Measurements from ENCODE around the gene ALX4.

DNA sequence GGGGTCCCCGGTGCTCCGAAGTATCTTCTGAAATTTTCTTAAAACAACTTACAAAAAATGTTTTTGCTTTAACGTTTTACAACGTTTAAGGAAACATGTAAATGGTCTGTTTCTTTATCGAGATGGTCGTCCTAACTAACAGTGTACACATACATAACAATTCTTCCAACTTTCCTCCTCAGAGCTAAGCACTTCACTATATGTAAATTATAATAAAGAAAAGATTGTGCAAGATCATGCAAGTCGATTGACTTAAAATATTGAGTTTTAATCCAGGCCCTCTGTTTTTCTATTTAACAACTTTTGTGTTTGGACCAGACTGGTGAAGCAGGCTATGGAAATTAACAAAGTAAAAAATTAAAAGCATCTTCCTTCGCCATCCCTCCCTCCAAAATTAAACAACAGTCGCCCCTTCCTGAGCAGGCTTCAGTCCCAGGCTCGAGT is 4.9 kb downstream of the ALX4 start:
- TF ChIP-seq ZNF274 (IDR thresholded peaks at IDR 0.05; ENCODE audit: low read depth, low read length) (no peak), YY1 (IDR thresholded peaks at IDR 0.05; ENCODE audit: insufficient read depth, insufficient read length) (no peak), SUZ12 (IDR thresholded peaks at IDR 0.05; ENCODE audit: extremely low read depth, insufficient read depth, insufficient read length) (no peak)

All from NT2/D1 (cell line).